Forelimb muscle (tissue), 1 donor: ENCODE measurements around the gene CDC37L1. TPM values are rescaled to one million over a fixed set of nuclear protein-coding genes. Genes with fewer than 3 reads are reported as not detected.

Experiments used
- DNase-seq: peaks from one replicate; pipeline ENCODE4 v3.0.0-alpha.2; 2013; ENCODE audit warnings: low read depth
- polyA plus RNA-seq: library from polyadenylated mRNA; unstranded; fragments of 120-200 nt; gene quantifications from one replicate; pipeline ENCODE4 v1.2.1, GENCODE V29; 2013; ENCODE audit not compliant: insufficient read length

Gene CDC37L1
- polyA plus RNA-seq, 1 donor: 30.6 TPM

GRCh38 chr9:4714266-4715016 is 35.1 kb downstream of the CDC37L1 start:
- no peak for DNase-seq

GRCh38 chr9:4716163-4716562 is 36.8 kb downstream of the CDC37L1 start:
- DNase-seq: no peak

- no peak for DNase-seq
Measured at GRCh38 chr9:4717815-4718214, 38.4 kb downstream of the CDC37L1 start.

GRCh38 chr9:4718911-4719310 is 39.5 kb downstream of the CDC37L1 start:
- no peak for DNase-seq

- no peak for DNase-seq
Measured at GRCh38 chr9:4721736-4722135, 42.4 kb downstream of the CDC37L1 start.

- DNase-seq: no peak
Measured at GRCh38 chr9:4725706-4726442, 46.5 kb downstream of the CDC37L1 start.

- DNase-seq: no peak
Measured at GRCh38 chr9:4727593-4727992, 48.2 kb downstream of the CDC37L1 start.

GRCh38 chr9:4732890-4733289 is 53.5 kb downstream of the CDC37L1 start:
- no peak for DNase-seq

GRCh38 chr9:4734150-4734549 is 54.8 kb downstream of the CDC37L1 start:
- no peak for DNase-seq

GRCh38 chr9:4738866-4739586 is 59.7 kb downstream of the CDC37L1 start:
- no peak for DNase-seq

GRCh38 chr9:4739587-4740387 is 60.4 kb downstream of the CDC37L1 start:
- DNase-seq: no peak

GRCh38 chr9:4740388-4740637 is 60.9 kb downstream of the CDC37L1 start:
- DNase-seq: no peak

- DNase-seq: peak; percentile 39
Measured at GRCh38 chr9:4740638-4741364, 61.4 kb downstream of the CDC37L1 start, which contains the start of gene AK3. AK3 (minus strand) TSS chr9:4741202; CDS start chr9:4741087, 115 bp downstream.

GRCh38 chr9:4741365-4742089 is 62.2 kb downstream of the CDC37L1 start:
- no peak for DNase-seq

GRCh38 chr9:4742246-4742645 is 62.9 kb downstream of the CDC37L1 start:
- DNase-seq: no peak

GRCh38 chr9:4743131-4743875 is 63.9 kb downstream of the CDC37L1 start:
- DNase-seq: no peak

- no peak for DNase-seq
Measured at GRCh38 chr9:4746278-4747030, 67.1 kb downstream of the CDC37L1 start.

GRCh38 chr9:4748612-4749011 is 69.2 kb downstream of the CDC37L1 start:
- no peak for DNase-seq
